Subcutaneous abdominal adipose tissue (tissue), 5 donors: ENCODE data around the gene ZEB2.

ENCODE experiments used
- H3K27ac ChIP-seq: one replicate; pipeline ENCODE4 v1.7.0; 2013; ENCODE audit warnings: low read depth, mild to moderate bottlenecking, inconsistent platforms, low read length, moderate library complexity
- H3K27me3 ChIP-seq, 5 donors: one replicate each; pipeline ENCODE4 v1.7.0; 2013; ENCODE audit warnings: low read length in 5 of 5, inconsistent platforms in 1 of 5; ENCODE audit not compliant: control insufficient read depth in 5 of 5, insufficient read depth in 4 of 5
- H3K36me3 ChIP-seq, 5 donors: one replicate each; pipeline ENCODE4 v1.7.0; 2013; ENCODE audit warnings: low read length in 5 of 5; ENCODE audit not compliant: control insufficient read depth in 5 of 5, insufficient read depth in 5 of 5
- H3K4me1 ChIP-seq, 5 donors: one replicate each; pipeline ENCODE4 v1.7.0; 2013; ENCODE audit warnings: low read length in 5 of 5, mild to moderate bottlenecking in 3 of 5, moderate library complexity in 1 of 5; ENCODE audit not compliant: control insufficient read depth in 5 of 5, insufficient read depth in 5 of 5
- H3K4me3 ChIP-seq, 5 donors: one replicate each; pipeline ENCODE4 v1.7.0; 2013; ENCODE audit warnings: low read length in 5 of 5, low read depth in 1 of 5
- H3K9ac ChIP-seq, 5 donors: one replicate each; pipeline ENCODE4 v1.7.0; 2013; ENCODE audit warnings: low read length in 5 of 5, mild to moderate bottlenecking in 4 of 5, moderate library complexity in 3 of 5
- H3K9me3 ChIP-seq, 5 donors: one replicate each; pipeline ENCODE4 v1.7.0; 2013; ENCODE audit warnings: low read length in 5 of 5; ENCODE audit not compliant: control insufficient read depth in 5 of 5
- donor health status: healthy.
- donor health status: healthy.
- donor health status: healthy.
- donor health status: healthy.
- donor health status: healthy.

Gene ZEB2

DNA sequence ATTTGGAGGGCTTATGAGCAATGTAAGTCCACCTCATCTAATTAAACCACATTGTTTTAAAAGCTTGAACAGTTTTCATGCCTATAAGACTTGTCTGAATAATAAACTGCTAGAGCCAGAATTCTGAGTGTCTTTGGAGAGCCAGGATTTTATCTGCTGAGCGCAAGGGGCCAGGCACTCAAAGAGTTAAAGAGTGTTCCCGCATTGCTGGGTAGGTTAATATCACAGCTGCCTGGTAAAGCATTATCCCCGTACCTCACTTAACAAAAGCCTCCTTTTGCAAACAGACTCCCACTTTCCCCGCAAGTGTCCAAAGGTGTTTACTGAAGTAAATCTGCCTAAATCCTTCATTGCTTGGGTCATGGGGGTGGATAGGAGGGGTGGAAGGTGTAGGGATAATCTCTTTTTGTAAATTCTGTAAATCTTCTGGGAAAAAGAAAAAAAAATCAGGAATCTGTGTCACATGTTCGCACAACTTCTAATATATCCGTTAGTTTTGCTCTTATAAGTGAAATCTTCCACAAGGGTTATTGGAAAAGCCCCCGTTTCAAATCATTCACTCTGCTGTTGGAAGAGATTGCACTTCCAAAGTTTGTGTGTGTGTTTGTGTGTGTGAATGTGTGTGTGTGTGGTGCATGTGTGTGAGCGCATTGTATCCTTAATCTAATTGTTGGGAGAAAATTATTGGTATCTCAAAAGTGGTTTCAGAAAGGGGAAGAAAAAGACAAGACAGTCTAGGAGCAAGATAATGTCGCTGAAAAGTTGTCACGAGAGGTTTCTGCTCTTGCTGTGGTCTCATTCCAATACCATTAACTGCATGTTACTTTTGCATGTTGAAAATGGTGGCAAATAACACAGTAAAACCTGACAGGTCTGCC, 10.7 kb downstream of the ZEB2 start:
- no peaks in the 10 kb centered on the region for H3K36me3 ChIP-seq
- H3K9me3 ChIP-seq = no peaks in the 10 kb centered on the region
- no peaks in the 10 kb centered on the region for H3K27me3 ChIP-seq
- H3K9ac ChIP-seq = peak overlapping the region; percentile 48 to 97 (median 79)
- H3K27ac ChIP-seq = peak overlapping the region; percentile 98
- H3K4me1 ChIP-seq = peaks cover 21 to 93% (median 88%) of the 10 kb centered on the region in 5 donors
- H3K4me3 ChIP-seq = peak overlapping the region in 4 of 5 donors; percentile 23 to 42 (median 30)

DNA sequence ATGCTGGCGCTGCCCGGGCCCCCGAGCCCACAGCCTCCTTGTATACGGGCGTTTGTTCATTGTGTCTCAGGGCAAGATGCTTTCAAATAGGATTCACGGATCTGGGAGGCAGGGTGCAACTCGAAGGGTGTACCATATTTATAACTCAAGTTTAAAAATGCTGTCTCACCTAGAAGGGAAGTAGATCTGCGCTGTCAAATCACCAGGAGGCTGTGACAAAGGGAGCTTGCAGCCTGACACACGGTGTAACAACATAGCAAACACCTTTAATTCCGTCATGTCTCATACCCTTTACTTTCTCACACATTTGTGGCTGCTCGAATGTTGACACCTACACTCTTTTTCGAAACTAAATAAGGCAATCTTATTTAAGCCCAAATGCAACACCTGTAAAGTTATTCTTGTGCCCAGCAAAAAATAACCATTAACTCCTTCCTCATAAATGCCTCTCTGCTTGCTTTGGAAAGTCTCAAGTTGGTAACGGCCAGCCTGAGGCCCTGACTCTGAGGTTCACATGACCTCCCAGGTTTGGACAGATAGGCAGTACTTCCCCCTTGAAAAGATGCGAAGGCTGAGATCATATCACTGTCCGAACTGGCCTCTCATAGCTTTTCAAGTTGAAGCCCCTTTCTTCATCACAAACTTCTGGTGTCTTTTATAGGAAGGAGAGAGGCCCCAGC, 11.6 kb downstream of the ZEB2 start:
- Histone ChIP-seq H3K4me3 (peak overlapping the region in 3 of 5 donors; percentile 26 to 33 (median 29)), H3K27ac (peak overlapping the region; percentile 98), H3K9me3 (no peaks in the 10 kb centered on the region), H3K9ac (peak overlapping the region in 4 of 5 donors; percentile 48 to 97 (median 79)), H3K4me1 (peaks cover 19 to 95% (median 92%) of the 10 kb centered on the region in 5 donors), H3K36me3 (no peaks in the 10 kb centered on the region), H3K27me3 (no peaks in the 10 kb centered on the region)

DNA sequence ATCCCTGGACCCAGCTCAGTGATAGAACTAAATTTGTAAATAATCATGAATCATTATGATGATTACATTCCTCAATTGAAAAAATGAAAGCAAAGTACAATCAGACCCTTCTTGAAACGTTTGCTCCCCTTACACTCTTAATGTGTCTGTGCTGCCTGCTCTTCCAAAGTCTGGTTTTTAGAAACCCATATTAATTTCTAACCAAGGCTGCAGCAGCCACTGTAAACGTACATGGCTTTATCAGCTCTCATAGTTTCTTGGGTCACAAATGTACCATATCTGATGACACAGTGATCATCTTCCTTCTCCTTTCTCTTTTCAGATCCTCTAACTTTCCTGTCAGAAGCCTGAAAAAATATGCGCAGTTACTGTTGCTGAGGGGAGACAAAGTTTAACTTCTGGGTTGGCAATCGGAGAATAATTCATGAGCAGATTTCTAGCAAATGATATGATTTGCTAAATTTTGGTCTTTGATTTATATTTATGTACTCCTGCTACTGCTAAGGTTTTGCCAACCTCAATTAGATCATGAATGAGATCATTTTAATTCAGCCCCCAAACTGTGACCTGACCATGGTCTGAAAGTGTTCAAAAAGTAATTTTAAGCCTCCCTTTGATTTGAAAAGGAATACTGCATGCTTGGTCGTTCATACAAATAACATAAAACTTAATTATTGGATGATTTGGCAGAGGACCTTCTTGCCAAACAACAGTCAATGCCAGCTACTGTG, 12.3 kb downstream of the ZEB2 start:
- Histone ChIP-seq H3K27me3 (no peaks in the 10 kb centered on the region), H3K27ac (peak overlapping the region; percentile 98), H3K9me3 (no peaks in the 10 kb centered on the region), H3K4me3 (peak overlapping the region in 4 of 5 donors; percentile 7 to 51 (median 31)), H3K36me3 (no peaks in the 10 kb centered on the region), H3K9ac (peak overlapping the region in 4 of 5 donors; percentile 22 to 95 (median 56)), H3K4me1 (peaks cover 19 to 94% (median 90%) of the 10 kb centered on the region in 5 donors)

DNA sequence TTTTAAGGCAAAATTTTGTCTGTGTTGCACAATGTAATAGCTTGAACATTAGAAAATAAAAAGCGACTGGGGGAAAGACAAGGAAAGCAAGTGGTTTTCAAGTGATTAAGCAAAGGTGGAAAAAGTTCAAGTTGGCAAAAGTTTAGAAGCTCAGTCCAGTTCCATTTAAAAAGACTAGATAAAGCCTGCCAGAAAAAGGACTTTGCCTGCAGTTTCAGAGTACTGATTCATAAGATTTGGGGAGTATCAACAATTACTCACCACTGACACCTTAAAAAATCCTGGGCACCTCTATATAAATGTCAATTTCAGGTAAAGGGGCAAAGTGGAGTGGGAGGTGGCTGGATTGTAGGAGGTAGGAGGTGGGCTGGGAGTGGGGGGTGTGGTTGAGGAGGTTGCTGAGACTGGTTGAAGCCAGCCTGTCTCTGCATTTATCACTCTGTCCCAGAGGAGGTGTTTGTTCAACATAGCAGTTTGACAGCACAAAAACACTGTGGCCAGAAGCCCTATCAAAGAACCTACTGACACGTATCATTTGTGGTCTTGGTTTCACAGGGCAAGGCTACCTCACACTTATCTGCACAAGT, 14.6 kb downstream of the ZEB2 start:
- H3K4me3 ChIP-seq = peak overlapping the region in 2 of 5 donors; percentile 23 to 48
- H3K27me3 ChIP-seq = no peaks in the 10 kb centered on the region
- peak overlapping the region; percentile 98 for H3K27ac ChIP-seq
- peaks cover 14 to 87% (median 77%) of the 10 kb centered on the region in 5 donors for H3K4me1 ChIP-seq
- peak overlapping the region in 3 of 5 donors; percentile 0 to 95 (median 45) for H3K9ac ChIP-seq
- no peaks in the 10 kb centered on the region for H3K9me3 ChIP-seq
- peaks cover 4 to 9% (median 7%) of the 10 kb centered on the region in 5 donors for H3K36me3 ChIP-seq

DNA sequence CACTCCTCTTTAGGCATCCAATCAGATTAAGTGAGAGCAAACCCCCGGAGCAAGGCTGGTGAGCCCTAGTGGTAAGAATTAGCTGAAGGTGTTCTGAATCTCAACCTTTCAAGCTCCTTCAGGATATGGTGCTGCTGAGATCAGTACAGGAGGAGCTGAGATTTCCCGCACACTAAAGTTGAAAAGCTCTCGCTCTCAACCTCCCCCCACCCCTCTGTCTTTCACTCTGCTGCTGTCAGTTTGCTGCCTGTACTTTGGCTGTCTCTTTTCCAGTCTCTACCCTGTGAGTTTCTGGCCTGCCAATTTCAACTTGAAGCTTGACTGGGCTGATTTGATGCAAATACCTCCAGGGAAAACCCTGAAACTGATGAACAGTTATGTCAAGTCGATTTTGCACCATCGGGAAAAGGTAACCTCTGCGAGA, 15.7 kb downstream of the ZEB2 start:
- H3K9me3 ChIP-seq = no peaks in the 10 kb centered on the region
- H3K4me1 ChIP-seq = peaks cover 13 to 78% (median 67%) of the 10 kb centered on the region in 5 donors
- no peaks in the 10 kb centered on the region for H3K27me3 ChIP-seq
- H3K27ac ChIP-seq = peak overlapping the region; percentile 98
- peaks cover 5 to 15% (median 7%) of the 10 kb centered on the region in 5 donors for H3K36me3 ChIP-seq
- peak overlapping the region in 4 of 5 donors; percentile 21 to 72 (median 46) for H3K9ac ChIP-seq
- no peak overlapping the region for H3K4me3 ChIP-seq

DNA sequence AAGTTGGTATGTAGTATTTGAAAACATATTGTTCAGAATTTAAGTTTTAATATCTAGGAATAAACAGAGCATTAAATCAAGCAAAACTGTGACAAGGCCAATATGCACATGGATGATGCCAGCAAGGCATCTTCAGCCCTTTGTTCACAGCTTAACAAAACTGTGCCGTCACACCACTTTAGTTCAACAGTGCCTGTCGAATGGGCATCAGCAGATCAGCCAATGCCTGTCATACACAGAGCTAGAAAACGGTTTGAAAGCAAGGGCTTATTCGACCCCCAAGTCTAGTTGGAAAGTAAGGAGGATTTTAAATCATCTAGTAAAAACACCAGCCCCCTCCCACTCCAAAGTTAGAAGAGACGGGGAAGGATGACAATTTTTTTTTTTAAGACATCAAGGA, 16.7 kb downstream of the ZEB2 start:
- Histone ChIP-seq H3K9ac (peak overlapping the region in 3 of 5 donors; percentile 1 to 72 (median 17)), H3K4me3 (no peak overlapping the region), H3K36me3 (peaks cover 5 to 15% (median 7%) of the 10 kb centered on the region in 5 donors), H3K9me3 (no peaks in the 10 kb centered on the region), H3K27me3 (no peaks in the 10 kb centered on the region), H3K4me1 (peaks cover 9 to 68% (median 62%) of the 10 kb centered on the region in 5 donors), H3K27ac (peak overlapping the region; percentile 98)

DNA sequence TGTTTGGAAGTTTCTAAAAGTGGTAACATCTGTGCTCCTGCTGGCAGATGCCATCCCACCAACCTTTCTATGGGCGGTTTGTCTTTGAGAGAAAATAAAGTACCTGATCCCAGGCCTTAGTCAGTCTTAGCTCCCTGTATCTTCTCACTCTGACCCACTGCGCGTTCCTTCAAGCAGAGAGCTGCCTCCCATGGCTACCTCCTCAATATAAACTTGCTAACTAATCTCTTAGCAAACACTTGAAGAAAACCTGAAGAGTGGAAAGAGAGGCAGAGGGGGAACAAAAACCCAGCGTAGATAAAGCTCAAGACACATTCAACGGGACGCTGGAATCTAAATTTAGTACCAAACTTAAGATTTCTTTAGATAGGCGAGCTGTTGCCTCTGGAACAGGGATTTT, 17.6 kb downstream of the ZEB2 start:
- Histone ChIP-seq H3K27me3 (no peaks in the 10 kb centered on the region), H3K9ac (peak overlapping the region in 1 of 5 donors; percentile 72), H3K36me3 (peaks cover 5 to 17% (median 7%) of the 10 kb centered on the region in 5 donors), H3K4me3 (no peak overlapping the region), H3K9me3 (no peaks in the 10 kb centered on the region), H3K27ac (peak overlapping the region; percentile 98), H3K4me1 (peaks cover 9 to 61% (median 53%) of the 10 kb centered on the region in 5 donors)

DNA sequence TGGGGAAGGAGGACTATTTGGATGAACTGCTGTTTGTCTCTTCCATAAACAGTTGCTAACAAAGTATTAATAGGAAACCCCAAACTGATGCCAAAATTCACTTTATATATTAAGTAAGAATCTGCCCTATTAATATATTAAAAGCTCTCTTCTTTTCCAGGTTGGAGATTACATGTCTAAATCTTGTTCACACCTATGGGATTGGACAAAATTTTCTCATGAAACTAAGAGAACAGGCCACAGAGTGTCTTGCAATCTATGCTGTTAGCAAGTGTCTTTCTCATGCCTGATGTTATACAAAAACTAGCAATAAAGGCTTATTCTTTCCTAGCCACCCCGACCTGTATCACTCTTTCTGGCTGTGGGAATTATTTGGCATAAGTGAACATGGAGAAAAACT, 18.3 kb downstream of the ZEB2 start:
- no peak overlapping the region for H3K4me3 ChIP-seq
- peak overlapping the region; percentile 98 for H3K27ac ChIP-seq
- peaks cover 9 to 61% (median 56%) of the 10 kb centered on the region in 5 donors for H3K4me1 ChIP-seq

DNA sequence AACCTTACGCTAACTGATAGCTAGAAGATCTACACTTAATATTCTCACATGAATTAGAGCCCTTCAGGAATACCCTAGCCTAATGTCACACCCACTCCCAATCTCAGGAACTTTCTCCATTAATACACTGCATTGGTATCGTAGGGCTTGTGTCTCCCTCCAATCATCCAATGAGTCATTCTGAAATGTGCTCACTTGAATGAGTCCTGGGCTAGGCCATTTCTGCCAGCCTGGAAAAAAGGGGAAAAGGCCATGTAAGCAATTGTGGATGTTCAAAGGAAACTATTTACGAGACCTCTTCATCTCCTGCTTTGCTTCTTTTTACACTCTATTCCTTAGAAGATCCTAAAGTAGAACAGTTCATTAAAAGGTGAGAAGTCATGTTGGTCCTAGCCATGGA, 18.8 kb downstream of the ZEB2 start:
- peak overlapping the region; percentile 98 for H3K27ac ChIP-seq
- H3K27me3 ChIP-seq = no peaks in the 10 kb centered on the region
- peaks cover 8 to 60% (median 54%) of the 10 kb centered on the region in 5 donors for H3K4me1 ChIP-seq
- peak overlapping the region in 1 of 5 donors; percentile 2 for H3K9ac ChIP-seq
- H3K4me3 ChIP-seq = no peak overlapping the region
- peaks cover 5 to 19% (median 10%) of the 10 kb centered on the region in 5 donors for H3K36me3 ChIP-seq
- H3K9me3 ChIP-seq = no peaks in the 10 kb centered on the region

More for the DNA sequence above, 18.3 kb downstream of the ZEB2 start:
- H3K27me3 ChIP-seq = no peaks in the 10 kb centered on the region
- peak overlapping the region in 2 of 5 donors; percentile 2 to 7 for H3K9ac ChIP-seq
- no peaks in the 10 kb centered on the region for H3K9me3 ChIP-seq
- peaks cover 5 to 19% (median 10%) of the 10 kb centered on the region in 5 donors for H3K36me3 ChIP-seq
